NOMO-1 (cell line): Measurements from ENCODE around the gene FAM193A.
A peak's percentile ranks its signal among the peaks of the same experiment; 100 is the strongest.
"Not testable (repeated sequence)": the region's sequence is repeated elsewhere in the genome, so short reads cannot be mapped to it uniquely, and the experiment has no call there.

Experiments used
- DNase-seq, 2 experiments: peaks; one replicate each; lab custom pipeline; 2025; ENCODE audit not compliant: unreplicated experiment in 2 of 2; lab: John Stamatoyannopoulos, UW

Gene FAM193A

DNA sequence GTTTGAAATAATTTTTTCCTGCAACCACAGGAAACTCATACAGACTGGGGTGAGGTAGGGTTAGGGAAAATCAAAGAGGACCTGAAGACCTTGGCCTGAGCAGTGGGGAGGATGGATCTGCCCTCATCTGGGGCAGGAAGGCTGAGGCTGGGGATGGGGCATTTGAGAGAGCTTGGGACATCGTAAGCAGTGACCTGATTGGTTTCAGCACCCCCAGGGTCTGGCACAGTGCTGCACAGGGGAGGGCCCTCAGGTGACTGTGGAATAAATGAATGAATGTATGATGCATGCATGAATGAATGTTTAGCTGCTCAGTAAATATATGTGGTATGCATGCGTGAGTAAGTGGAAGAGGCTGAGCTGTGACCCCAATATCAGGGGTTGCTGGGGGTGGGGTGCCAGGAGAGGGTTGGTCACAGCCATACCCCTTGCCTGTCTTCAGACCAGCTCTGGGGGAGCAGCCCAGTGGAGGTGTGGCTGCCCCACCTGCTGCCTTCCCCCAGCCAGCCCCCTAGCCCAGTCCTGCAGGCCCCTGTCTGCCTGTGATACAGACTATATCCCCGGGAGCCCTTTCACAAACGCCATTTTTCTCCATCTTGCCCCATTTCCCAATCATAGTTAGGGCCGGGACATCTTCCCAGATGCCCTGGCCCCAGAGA lies 230.7 kb downstream of the FAM193A start:
- no peak for DNase-seq

DNA sequence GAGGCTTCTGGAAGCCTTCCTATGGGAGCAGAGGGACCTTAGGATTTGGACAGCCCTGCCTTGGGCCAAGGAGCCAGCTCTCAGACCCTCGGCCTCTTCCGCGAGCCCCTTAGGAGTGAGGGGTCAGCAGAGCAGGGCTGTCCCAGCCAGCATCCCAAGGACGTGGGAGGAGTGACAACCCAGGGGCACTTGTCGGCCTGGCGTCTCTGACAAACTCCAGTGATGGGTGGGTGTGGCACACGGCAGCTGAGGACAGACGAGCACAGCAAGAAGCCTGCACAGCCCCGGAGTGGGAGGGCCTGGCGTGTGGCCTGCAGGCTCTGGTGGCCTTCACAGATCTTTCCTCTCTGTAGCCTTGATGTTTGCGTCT lies 231.2 kb downstream of the FAM193A start:
- no peak for DNase-seq

DNA sequence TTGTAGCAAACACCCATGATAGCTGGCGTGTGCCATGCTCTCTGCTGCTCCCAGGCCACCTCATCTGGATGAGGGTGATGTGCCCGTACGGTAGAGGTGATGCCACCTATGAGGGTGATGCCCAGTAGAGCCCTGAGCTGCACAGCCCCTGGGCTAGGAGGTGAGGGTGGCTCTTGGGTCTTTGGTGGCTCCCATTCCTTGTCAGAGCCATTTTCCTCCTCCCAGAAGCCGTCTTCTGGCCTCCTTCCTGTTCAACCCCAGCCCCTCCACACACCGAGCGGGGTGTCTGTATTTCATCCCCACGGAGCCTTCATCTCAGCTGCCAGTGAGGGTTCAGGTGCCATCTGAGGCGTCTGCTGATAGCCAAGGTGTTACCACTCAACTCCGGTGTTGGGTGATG lies 231.7 kb downstream of the FAM193A start:
- no peak for DNase-seq

DNA sequence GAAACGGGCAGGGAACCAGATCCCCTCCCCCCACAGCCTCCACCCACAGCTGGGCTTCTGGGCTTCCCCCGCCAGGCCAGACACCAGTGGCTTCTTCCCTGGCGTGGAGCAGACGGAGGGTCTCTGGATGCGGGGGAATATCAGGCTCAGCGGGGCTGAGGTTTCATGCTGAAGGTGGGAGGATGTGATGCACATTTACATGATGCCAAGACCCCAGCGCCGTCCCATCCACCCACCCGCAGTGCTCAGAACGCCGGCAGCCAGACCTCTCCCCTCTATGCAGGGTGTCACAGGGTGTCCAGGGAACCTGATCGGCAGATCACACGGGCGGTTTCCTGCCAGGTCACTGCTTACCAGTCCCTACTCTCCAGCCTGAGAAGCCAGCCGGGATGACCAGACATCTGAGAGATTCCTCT lies 232.5 kb downstream of the FAM193A start:
- no peak for DNase-seq

DNA sequence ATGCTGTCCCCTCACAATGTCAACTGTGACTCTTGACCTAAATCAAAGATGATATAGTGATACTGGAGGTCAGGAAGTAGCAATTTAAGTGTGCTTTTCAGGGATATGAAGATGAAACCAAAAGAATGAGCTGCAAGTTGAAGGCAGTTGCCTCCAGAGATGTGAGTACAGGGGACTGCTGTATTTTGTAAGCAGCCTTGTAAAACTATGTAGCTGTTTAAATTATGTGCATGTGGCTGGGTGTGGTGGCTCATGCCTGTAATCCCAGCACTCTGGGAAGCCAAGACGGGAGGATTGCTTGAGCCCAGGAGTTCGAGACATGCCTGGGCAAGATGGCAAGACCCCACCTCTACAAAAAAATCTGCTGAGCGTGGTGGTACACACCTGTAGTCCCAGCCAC lies 234.8 kb downstream of the FAM193A start:
- peak; percentile 30 to 43 for DNase-seq

DNA sequence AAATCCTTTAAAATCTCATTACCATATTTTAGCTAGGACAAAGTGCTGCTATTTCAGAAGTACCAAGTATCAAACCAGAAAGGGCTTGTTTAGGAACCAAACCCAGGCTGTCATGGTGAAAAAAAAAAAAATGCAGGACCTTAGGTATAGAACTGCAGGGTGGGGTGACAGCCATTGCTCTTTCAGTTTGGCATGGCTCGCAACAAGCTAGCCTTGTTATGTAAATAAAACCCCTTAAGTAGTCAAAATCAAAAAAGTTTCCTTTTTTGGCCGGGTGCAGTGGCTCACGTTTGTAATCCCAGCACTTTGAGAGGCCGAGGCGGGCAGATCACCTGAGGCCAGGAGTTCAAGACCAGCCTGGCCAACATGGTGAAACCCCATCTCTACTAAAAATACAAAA lies 244.2 kb downstream of the FAM193A start:
- not testable (repeated sequence) for DNase-seq

DNA sequence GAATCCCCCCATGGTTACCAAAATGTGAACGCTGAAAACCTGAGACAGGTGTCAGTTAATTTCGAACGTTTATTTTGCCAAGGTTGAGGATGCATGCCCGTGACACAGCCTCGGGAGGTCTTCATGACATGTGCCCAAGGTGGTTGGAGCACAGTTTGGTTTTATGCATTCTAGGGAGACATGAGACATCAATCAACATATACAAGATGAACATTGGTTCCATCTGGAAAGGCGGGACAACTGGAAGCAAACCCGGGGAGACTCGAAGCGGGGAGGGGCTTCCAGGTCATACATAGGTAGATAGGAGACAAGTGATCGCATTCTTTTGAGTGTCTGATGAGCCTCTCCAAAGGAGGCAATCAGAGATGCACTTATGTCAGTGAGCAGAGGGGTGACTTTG lies 245.5 kb downstream of the FAM193A start:
- DNase-seq, result no peak
